ENCODE data around the gene OSBPL10. TPM values are rescaled to one million over a fixed set of nuclear protein-coding genes. Genes with fewer than 3 reads are reported as not detected.

OSBPL10 gene
- polyA plus RNA-seq, 1 donor from 2014 or later, result 2.0 TPM

- Histone ChIP-seq H3K4me2 (ENCODE audit: low read length) (no peak overlapping the region), H3K9me3 (ENCODE audit: low read length) (no peaks in the 10 kb centered on the region), H3K27me3 (ENCODE audit: insufficient read depth, low read depth, low read length) (no peaks in the 10 kb centered on the region), H3K36me3 (ENCODE audit: insufficient read depth, low read length) (no peaks in the 10 kb centered on the region), H2AFZ (ENCODE audit: low read depth, low read length) (no peak overlapping the region), H4K20me1 (ENCODE audit: insufficient read depth) (no peaks in the 10 kb centered on the region), H3K79me2 (replicated peaks; ENCODE audit: insufficient read depth, low read length) (no peaks in the 10 kb centered on the region), H3K9ac (ENCODE audit: low read length) (no peak overlapping the region), H3K9me2 (ENCODE audit: insufficient read depth, low read length) (no peaks in the 10 kb centered on the region), H3K4me3 (ENCODE audit: low read length) (no peak overlapping the region), H3F3A (ENCODE audit: insufficient read depth, low read length, poor library complexity, severe bottlenecking) (no peaks in the 10 kb centered on the region), H3K27ac (ENCODE audit: low read length) (no peak overlapping the region)
- TF ChIP-seq REST (IDR thresholded peaks at IDR 0.05; ENCODE audit: borderline replicate concordance) (no peak), EP300 (conservative IDR thresholded peaks at IDR 0.05; ENCODE audit: poor library complexity, severe bottlenecking) (no peak), MXI1 (conservative IDR thresholded peaks at IDR 0.05; ENCODE audit: poor library complexity, severe bottlenecking) (no peak), RAD21 (conservative IDR thresholded peaks at IDR 0.05) (no peak)
- TF ChIP-seq, protein P1, sequence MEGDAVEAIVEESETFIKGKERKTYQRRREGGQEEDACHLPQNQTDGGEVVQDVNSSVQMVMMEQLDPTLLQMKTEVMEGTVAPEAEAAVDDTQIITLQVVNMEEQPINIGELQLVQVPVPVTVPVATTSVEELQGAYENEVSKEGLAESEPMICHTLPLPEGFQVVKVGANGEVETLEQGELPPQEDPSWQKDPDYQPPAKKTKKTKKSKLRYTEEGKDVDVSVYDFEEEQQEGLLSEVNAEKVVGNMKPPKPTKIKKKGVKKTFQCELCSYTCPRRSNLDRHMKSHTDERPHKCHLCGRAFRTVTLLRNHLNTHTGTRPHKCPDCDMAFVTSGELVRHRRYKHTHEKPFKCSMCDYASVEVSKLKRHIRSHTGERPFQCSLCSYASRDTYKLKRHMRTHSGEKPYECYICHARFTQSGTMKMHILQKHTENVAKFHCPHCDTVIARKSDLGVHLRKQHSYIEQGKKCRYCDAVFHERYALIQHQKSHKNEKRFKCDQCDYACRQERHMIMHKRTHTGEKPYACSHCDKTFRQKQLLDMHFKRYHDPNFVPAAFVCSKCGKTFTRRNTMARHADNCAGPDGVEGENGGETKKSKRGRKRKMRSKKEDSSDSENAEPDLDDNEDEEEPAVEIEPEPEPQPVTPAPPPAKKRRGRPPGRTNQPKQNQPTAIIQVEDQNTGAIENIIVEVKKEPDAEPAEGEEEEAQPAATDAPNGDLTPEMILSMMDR (IDR thresholded peaks at IDR 0.05; ENCODE audit: poor library complexity, severe bottlenecking), result no peak
These were observed 51.1 kb downstream of the OSBPL10 start for GRCh38 chr3:31929826-31930502.

- no peaks in the 10 kb centered on the region for H3K36me3 ChIP-seq (ENCODE audit: insufficient read depth, low read length)
- H3K9me3 ChIP-seq (ENCODE audit: low read length), result no peaks in the 10 kb centered on the region
These were observed 53.3 kb downstream of the OSBPL10 start for GRCh38 chr3:31927811-31928210.

More at GRCh38 chr3:31927811-31928210, 53.3 kb downstream of the OSBPL10 start:
- Histone ChIP-seq H3K9me2 (ENCODE audit: insufficient read depth, low read length) (no peaks in the 10 kb centered on the region), H4K20me1 (ENCODE audit: insufficient read depth) (no peaks in the 10 kb centered on the region), H3K4me3 (ENCODE audit: low read length) (no peak overlapping the region), H3K79me2 (replicated peaks; ENCODE audit: insufficient read depth, low read length) (no peaks in the 10 kb centered on the region), H2AFZ (ENCODE audit: low read depth, low read length) (no peak overlapping the region), H3F3A (ENCODE audit: insufficient read depth, low read length, poor library complexity, severe bottlenecking) (no peaks in the 10 kb centered on the region), H3K27ac (ENCODE audit: low read length) (no peak overlapping the region), H3K27me3 (ENCODE audit: insufficient read depth, low read depth, low read length) (no peaks in the 10 kb centered on the region), H3K9ac (ENCODE audit: low read length) (no peak overlapping the region), H3K4me2 (ENCODE audit: low read length) (no peak overlapping the region)
- TF ChIP-seq MXI1 (conservative IDR thresholded peaks at IDR 0.05; ENCODE audit: poor library complexity, severe bottlenecking) (no peak), TAF1 (IDR thresholded peaks at IDR 0.05; ENCODE audit: low read depth) (no peak), EZH2 (IDR thresholded peaks at IDR 0.05; ENCODE audit: borderline replicate concordance, insufficient read depth, low read length, poor library complexity, severe bottlenecking) (no peak), RAD21 (conservative IDR thresholded peaks at IDR 0.05) (no peak), POLR2AphosphoS5 (IDR thresholded peaks at IDR 0.05) (no peak), EP300 (conservative IDR thresholded peaks at IDR 0.05; ENCODE audit: poor library complexity, severe bottlenecking) (no peak), REST (IDR thresholded peaks at IDR 0.05; ENCODE audit: borderline replicate concordance) (no peak), SMC3 (conservative IDR thresholded peaks at IDR 0.05; ENCODE audit: poor library complexity) (no peak)
- TF ChIP-seq, protein P1 (IDR thresholded peaks at IDR 0.05; ENCODE audit: poor library complexity, severe bottlenecking), result no peak

Measured in neural cell (in vitro differentiated cells).